Activated CD4-positive, alpha-beta T cell treated with anti-CD3 and anti-CD28 coated beads, Interleukin-2, amount 50 U/mL, for 1 hour (primary cell): ENCODE results near the gene LYPD1.

Experiments used
- DNase-seq: peaks from one replicate; pipeline ENCODE4 v3.0.0-alpha.2; 2020

The LYPD1 gene

GRCh38 chr2:132632000-132632649, 37.9 kb downstream of the LYPD1 start:
- DNase-seq, result no peak

- DNase-seq, result no peak
Measured at GRCh38 chr2:132627536-132627935, 42.5 kb downstream of the LYPD1 start.

- DNase-seq, result no peak
Measured at GRCh38 chr2:132623096-132623839, 46.7 kb downstream of the LYPD1 start.

- DNase-seq, result no peak
Measured at GRCh38 chr2:132621131-132621875, 48.7 kb downstream of the LYPD1 start.

- DNase-seq, result no peak
Measured at GRCh38 chr2:132620115-132620514, 49.9 kb downstream of the LYPD1 start.

GRCh38 chr2:132618734-132619133, 51.3 kb downstream of the LYPD1 start:
- DNase-seq, result no peak

DNA sequence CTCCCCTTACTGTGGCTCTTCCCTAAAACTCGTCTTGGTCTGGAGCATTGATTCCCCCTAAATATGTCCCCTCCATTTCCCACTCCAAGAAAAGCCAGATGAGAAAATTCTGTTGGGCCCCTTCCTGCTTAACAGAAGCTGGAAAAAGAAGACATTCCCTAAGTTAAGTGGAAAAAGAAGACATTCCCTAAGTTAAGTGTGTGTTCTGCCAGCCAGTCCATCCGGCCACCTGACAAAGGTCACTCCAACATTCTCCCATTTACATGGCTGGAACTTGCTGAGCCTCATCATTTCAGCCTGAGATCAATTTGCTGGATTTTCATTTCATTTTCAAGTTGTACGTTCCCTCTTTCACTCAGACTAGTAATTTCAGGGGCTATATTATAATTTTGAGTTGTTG, 52.0 kb downstream of the LYPD1 start:
- no peak for DNase-seq

DNA sequence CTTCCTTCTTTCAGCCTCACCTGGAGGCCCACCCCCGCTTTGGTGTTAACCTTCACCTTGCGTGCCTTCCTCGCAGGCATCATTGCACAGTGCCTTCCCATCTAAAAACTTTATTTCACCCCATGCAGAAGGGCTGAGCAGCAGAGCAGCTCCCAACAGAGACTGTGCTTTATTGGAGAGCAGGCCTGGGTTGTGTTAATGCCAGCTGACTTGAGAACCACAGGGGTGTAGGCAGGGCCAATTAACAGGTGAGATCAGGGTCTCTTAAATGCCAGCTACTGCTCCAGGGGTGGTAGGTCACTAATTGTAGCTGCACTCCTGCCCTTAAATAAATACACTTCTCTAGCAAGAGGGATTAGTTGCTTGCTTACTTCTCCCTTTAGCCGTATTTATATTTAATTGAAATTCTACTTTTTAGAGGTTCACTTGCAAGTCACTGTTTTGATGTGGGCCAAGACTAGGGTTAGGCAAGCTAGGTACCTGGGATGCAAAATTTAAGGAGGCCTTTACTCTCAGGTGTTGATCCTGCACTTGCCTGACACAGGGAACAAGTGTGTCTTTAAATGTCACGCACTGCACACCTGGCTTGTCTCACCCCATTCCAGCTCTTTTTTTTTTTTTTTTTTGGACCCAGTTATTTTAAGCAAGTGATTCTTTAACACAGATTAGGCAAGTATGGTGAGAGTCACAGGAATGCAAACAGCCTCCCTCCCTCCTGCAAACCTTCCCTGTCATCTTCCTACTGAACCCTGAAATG, 54.5 kb downstream of the LYPD1 start:
- no peak for DNase-seq

GRCh38 chr2:132611719-132612118, 58.3 kb downstream of the LYPD1 start:
- DNase-seq, result no peak

- DNase-seq, result no peak
Measured at GRCh38 chr2:132609101-132609890, 60.7 kb downstream of the LYPD1 start.

- DNase-seq, result no peak
Measured at GRCh38 chr2:132608311-132608710, 61.7 kb downstream of the LYPD1 start.

- no peak for DNase-seq
Measured at GRCh38 chr2:132607426-132608090, 62.4 kb downstream of the LYPD1 start.

DNA sequence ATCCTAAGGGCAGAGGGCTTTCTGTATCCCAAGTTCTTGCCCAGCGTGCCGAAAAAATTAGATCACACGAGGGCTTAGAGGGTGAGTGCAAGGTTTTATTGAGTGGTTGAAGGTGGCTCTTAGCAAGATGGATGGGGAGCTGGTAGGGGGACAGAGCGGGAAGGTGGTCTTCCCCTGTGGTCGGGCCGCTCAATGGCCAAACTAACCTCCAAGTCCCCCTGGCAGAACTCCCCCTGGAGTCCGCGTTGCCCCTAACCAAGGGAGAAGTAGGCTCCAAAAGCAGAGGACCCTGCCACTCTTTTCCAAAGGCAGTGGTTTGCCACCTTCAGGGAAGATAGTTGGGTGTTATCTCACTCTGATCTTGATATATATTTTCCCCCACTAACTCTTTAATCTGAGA, 63.4 kb downstream of the LYPD1 start:
- DNase-seq, result no peak

DNA sequence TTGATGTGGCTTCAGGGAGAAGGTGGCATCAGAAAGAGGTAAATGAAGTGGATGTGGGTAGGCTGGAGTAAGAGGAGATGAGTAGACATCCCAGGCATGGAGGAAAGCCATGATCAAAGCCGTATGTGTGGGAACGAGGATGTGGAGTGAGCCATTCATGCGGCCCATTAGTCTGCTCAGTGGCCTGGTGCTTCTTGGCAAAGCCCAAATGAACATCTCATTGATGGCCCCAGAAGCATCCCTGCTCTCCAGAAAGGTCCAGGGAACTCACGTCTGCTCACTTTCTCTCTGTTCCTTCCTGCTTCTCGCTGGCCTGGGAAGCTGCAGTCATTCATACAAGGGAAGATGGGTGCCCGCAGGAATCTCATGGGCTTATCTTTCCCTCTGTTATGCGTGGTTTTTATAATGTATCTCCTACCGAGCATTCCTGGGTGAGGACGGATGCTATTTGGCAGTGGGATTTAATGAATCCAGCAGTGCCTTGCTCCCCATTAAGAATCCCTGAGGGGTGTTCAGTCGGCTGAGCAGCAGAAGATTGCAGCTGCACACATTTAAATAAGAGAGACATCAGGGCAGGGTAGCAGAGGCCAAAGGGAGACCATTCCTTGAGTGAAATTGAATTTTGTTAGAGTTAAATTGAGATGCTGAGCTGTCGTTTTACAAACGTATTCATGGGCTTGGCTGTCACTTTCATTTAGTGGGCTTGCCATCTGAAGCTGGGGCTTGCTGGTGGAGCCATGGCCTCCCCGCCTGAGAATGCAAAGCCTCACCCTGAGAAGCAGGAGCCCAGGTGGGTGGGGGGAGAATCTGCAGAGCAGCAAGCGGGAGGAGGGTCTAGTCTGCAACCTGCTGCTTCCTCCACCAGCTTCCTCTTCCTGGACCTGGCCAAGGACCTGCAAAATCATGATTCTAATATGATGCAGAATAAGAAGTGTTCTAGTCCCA, 64.5 kb downstream of the LYPD1 start:
- no peak for DNase-seq

- no peak for DNase-seq
Measured at GRCh38 chr2:132604561-132604960, 65.4 kb downstream of the LYPD1 start.

GRCh38 chr2:132599556-132599955, 70.4 kb downstream of the LYPD1 start:
- no peak for DNase-seq

DNA sequence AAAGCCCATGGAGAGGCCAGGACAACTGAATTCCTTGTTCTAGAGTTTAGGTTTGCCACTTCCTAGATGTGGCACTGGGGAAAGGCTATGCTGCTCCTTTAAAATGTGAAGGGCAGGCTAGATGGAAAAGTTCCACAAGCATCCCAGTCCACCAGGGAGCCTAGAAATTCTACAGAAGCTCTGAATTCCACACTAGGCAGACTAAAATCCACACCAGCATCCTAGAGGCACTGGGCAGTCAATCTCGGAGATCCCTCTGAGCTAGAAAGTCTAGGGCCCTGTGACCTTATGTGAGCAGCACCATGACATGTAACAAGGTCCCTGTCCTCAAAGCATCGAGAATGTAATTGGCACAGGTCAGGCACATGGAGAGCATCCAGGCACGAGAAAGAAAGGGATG, 71.5 kb downstream of the LYPD1 start:
- DNase-seq, result no peak

DNA sequence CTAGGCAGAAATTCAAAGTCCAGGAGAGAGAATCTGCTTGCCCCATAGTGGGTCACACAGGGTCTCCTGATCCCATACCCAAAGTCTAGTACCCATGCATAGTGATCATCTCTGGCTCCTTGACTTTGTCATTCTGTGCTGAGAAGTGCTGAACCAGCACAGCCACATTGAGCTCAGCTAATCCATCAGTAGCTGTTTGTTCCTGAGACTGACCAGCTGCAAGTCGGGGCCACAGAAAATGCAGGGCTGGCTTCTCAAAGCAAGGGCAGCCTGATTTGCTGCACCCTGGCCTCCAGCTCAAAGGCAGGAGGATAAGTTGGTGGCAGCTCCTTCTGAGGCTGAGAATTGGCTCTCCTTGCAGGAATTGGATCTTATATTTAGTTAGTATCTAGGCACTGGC, 72.2 kb downstream of the LYPD1 start:
- DNase-seq, result no peak

DNA sequence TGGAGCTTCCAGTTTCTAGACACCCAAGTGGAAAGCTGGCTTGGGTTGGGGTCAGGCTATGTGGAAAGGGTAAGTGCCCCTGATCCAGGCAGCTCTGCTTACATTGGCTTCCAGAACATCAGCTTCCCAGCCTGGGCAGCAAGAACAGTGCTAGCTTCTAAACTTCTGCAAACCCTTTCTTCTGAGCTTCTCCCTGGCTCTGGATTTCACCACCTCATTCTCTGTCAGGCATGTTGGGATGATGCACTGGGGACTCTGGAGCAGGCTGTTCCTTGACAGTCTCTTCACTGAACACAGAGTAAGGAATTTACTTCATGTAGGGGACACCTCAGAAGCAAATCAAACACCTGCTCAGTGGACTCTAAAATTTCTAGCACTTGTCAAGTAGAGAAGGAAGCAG, 72.8 kb downstream of the LYPD1 start:
- no peak for DNase-seq

DNA sequence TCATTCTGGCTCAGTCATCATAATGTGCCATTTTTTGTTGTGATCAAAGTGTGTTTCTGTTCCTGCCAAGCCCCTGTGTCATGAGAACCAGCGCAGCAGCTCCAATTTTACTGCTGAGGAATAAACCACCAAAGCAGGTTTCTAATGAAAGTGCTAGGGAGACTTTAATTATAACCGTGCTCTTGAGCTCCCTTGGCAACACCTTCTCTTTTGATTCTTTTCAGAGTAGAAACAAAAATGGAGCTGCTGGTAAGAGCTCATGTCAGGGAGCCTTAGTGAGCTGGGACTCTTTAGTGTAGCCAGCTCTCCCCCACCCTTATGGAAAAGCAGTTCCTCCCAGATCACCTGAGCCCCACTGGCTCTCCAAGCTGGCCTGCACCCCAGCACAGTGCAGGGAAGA, 74.3 kb downstream of the LYPD1 start:
- no peak for DNase-seq

DNA sequence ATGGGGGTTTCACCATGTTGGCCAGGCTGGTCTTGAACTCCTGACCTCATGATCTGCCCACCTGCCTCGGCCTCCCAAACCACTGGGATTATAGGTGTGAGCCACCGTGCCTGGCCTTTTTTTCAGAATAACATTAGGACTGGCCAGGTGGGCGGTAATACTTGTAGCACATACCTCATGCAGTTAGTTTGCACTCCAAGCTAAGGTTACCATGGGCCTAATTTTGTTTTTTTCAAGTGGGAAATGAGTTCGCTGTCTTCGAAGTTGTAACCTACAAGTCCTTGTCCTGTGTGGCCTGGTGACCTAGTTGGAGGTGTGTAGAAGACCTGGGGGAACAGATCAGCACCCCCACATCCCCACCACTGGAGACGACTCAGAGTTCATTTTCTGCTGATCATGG, 74.8 kb downstream of the LYPD1 start:
- no peak for DNase-seq
